H9 (cell line): Measurements from ENCODE around the gene TSC2. TPM values are rescaled to one million over a fixed set of nuclear protein-coding genes. Genes with fewer than 3 reads are reported as not detected.
A peak's percentile ranks its signal among the peaks of the same experiment; 100 is the strongest.

Experiments used
- DNase-seq: peaks from one replicate; pipeline ENCODE4 v3.0.0-alpha.2; 2017
- H2AFZ ChIP-seq: one replicate; pipeline ENCODE4 v1.6.1; 2013; ENCODE audit warnings: mild to moderate bottlenecking, low read length, control low read depth, moderate library complexity
- H2AK5ac ChIP-seq: 2 replicates; pipeline ENCODE4 v1.6.1; 2013; ENCODE audit warnings: low read length, control low read depth, mixed read lengths; ENCODE audit not compliant: insufficient read length
- H2BK120ac ChIP-seq: one replicate; pipeline ENCODE4 v1.6.1; 2013; ENCODE audit warnings: low read depth, mild to moderate bottlenecking, low read length, control low read depth, inconsistent platforms; ENCODE audit not compliant: poor library complexity, severe bottlenecking
- H2BK12ac ChIP-seq: 2 replicates; pipeline ENCODE4 v1.6.1; 2013; ENCODE audit warnings: low read length, control low read depth, mixed read lengths, low read depth; ENCODE audit not compliant: insufficient read length
- H2BK15ac ChIP-seq: 2 replicates; pipeline ENCODE4 v1.6.1; 2013; ENCODE audit warnings: low read depth, low read length, control low read depth
- H2BK20ac ChIP-seq: one replicate; pipeline ENCODE4 v1.6.1; 2013; ENCODE audit warnings: low read depth, mild to moderate bottlenecking, low read length, control low read depth, inconsistent platforms; ENCODE audit not compliant: poor library complexity, severe bottlenecking
- H2BK5ac ChIP-seq: 2 replicates; pipeline ENCODE4 v1.6.1; 2013; ENCODE audit warnings: low read length, control low read depth, mixed read lengths; ENCODE audit not compliant: insufficient read length
- H3K14ac ChIP-seq: 2 replicates; pipeline ENCODE4 v1.6.1; 2013; ENCODE audit warnings: low read length, control low read depth; ENCODE audit not compliant: insufficient read depth
- H3K18ac ChIP-seq: 2 replicates; pipeline ENCODE4 v1.6.1; 2013; ENCODE audit warnings: low read depth, mild to moderate bottlenecking, mixed read lengths, low read length, control low read depth; ENCODE audit not compliant: insufficient read length
- H3K23ac ChIP-seq: 2 replicates; pipeline ENCODE4 v1.6.1; 2013; ENCODE audit warnings: low read length, control low read depth, mixed read lengths, low read depth; ENCODE audit not compliant: insufficient read length
- H3K23me2 ChIP-seq: 2 replicates; pipeline ENCODE4 v1.6.1; 2013; ENCODE audit warnings: low read depth, mild to moderate bottlenecking, mixed read lengths, low read length, control low read depth; ENCODE audit not compliant: insufficient read length, poor library complexity, severe bottlenecking
- H3K27ac ChIP-seq: 2 replicates; pipeline ENCODE4 v1.5.1; 2013; ENCODE audit warnings: low read length, control low read depth, mixed read lengths, low read depth; ENCODE audit not compliant: insufficient read length
- H3K27me3 ChIP-seq: 2 replicates; pipeline ENCODE4 v1.6.1; 2013; ENCODE audit warnings: low read length, control low read depth, inconsistent platforms; ENCODE audit not compliant: insufficient read depth
- H3K4ac ChIP-seq: 2 replicates; pipeline ENCODE4 v1.6.1; 2013; ENCODE audit warnings: low read depth, mild to moderate bottlenecking, control low read depth, inconsistent platforms, low read length, moderate library complexity
- H3K4me1 ChIP-seq: 2 replicates; pipeline ENCODE4 v1.6.1; 2013; ENCODE audit warnings: low read length, control low read depth, inconsistent platforms; ENCODE audit not compliant: insufficient read depth
- H3K4me2 ChIP-seq: 2 replicates; pipeline ENCODE4 v1.6.1; 2013; ENCODE audit warnings: low read length, control low read depth, mixed read lengths; ENCODE audit not compliant: insufficient read length, insufficient read depth
- H3K56ac ChIP-seq: 2 replicates; pipeline ENCODE4 v1.6.1; 2013; ENCODE audit warnings: low read depth, mild to moderate bottlenecking, mixed read lengths, low read length, control low read depth; ENCODE audit not compliant: insufficient read length
- H3K79me1 ChIP-seq: 2 replicates; pipeline ENCODE4 v1.6.1; 2013; ENCODE audit warnings: low read depth, mild to moderate bottlenecking, moderate library complexity, low read length, control low read depth, inconsistent platforms; ENCODE audit not compliant: insufficient read depth, poor library complexity, severe bottlenecking
- H3K79me2 ChIP-seq: 2 replicates; pipeline ENCODE4 v1.6.1; 2013; ENCODE audit warnings: low read length, control low read depth, inconsistent platforms; ENCODE audit not compliant: insufficient read depth
- H3K9ac ChIP-seq: 2 replicates; pipeline ENCODE4 v1.6.1; 2013; ENCODE audit warnings: low read length, control low read depth, mixed read lengths; ENCODE audit not compliant: insufficient read length; ENCODE audit errors: extremely low read depth
- H3K9me3 ChIP-seq: one replicate; pipeline ENCODE4 v1.6.1; 2013; ENCODE audit warnings: low read depth, low read length, inconsistent platforms; ENCODE audit not compliant: control insufficient read depth
- H3T11ph ChIP-seq: one replicate; pipeline ENCODE4 v1.6.1; 2013; ENCODE audit warnings: mild to moderate bottlenecking, low read length, control low read depth, inconsistent platforms
- H4K20me1 ChIP-seq: one replicate; pipeline ENCODE4 v1.6.1; 2013; ENCODE audit not compliant: control insufficient read depth, insufficient read length, insufficient read depth
- H4K5ac ChIP-seq: 2 replicates; pipeline ENCODE4 v1.6.1; 2013; ENCODE audit warnings: low read depth, mild to moderate bottlenecking, mixed read lengths, low read length, control low read depth; ENCODE audit not compliant: insufficient read length
- H4K8ac ChIP-seq: replicated peaks from 2 replicates; pipeline ENCODE4 v1.6.1; 2013; ENCODE audit warnings: low read length, control low read depth, mixed read lengths, low read depth; ENCODE audit not compliant: insufficient read length
- H4K91ac ChIP-seq: 2 replicates; pipeline ENCODE4 v1.6.1; 2013; ENCODE audit warnings: low read depth, mild to moderate bottlenecking, moderate library complexity, mixed read lengths, low read length, control low read depth; ENCODE audit not compliant: insufficient read length
- H3K27ac Mint-ChIP-seq, 3 experiments: 2 replicates in 2 of 3; 3 replicates in 1 of 3; pipeline ENCODE4 v1.8.0; 2020 to 2021; ENCODE audit warnings: mixed read lengths in 3 of 3, mild to moderate bottlenecking in 1 of 3, moderate library complexity in 1 of 3
- H3K27me3 Mint-ChIP-seq: 2 replicates; pipeline ENCODE4 v1.8.0; 2021; ENCODE audit warnings: low read depth, mild to moderate bottlenecking, moderate library complexity, mixed read lengths
- H3K36me3 Mint-ChIP-seq, 3 experiments: 2 replicates in 2 of 3; 3 replicates in 1 of 3; pipeline ENCODE4 v1.8.0; 2020 to 2021; ENCODE audit warnings: low read depth in 3 of 3, mixed read lengths in 3 of 3; ENCODE audit not compliant: insufficient read depth in 1 of 3
- H3K4me1 Mint-ChIP-seq, 2 experiments: 2 replicates each; pipeline ENCODE4 v1.8.0; 2020; ENCODE audit warnings: mixed read lengths in 2 of 2
- H3K4me3 Mint-ChIP-seq, 2 experiments: 2 replicates in 1 of 2; 3 replicates in 1 of 2; pipeline ENCODE4 v1.8.0; 2020 to 2021; ENCODE audit warnings: mild to moderate bottlenecking in 2 of 2, mixed read lengths in 2 of 2, moderate library complexity in 1 of 2
- H3K9me3 Mint-ChIP-seq, 2 experiments: 2 replicates in 1 of 2; 3 replicates in 1 of 2; pipeline ENCODE4 v1.8.0; 2020; ENCODE audit warnings: mild to moderate bottlenecking in 2 of 2, mixed read lengths in 2 of 2, moderate library complexity in 1 of 2
- CTCF ChIP-seq: fragments of 200-600 bp; sonication (generic); conservative IDR thresholded peaks from 3 replicates; pipeline ENCODE4 v1.8.0; 2021; ENCODE audit warnings: antibody characterized with exemption, mild to moderate bottlenecking
- WGBS: extraction: QIAGEN DNeasy Blood & Tissue Kit; methylation state at CpG from one replicate; pipeline ENCODE4 v1.1.7; 2013; ENCODE audit warnings: missing lambda C conversion rate, low lambda C conversion rate, mixed read lengths; ENCODE audit not compliant: insufficient read length; ENCODE audit errors: extremely low coverage; 5-methylcytosine and 5-hydroxymethylcytosine counted together
- total RNA-seq: library from RNA; stranded (reverse); gene quantifications from 2 replicates; pipeline ENCODE4 v1.2.1, GENCODE V29; 2021

Gene TSC2
- total RNA-seq, 1 experiment from 2014 or later = 122 TPM

- H3K79me2 ChIP-seq = no peaks in the 10 kb centered on the region
- no peak overlapping the region for H2BK120ac ChIP-seq
- no peak overlapping the region for H2BK5ac ChIP-seq
- no peak overlapping the region for H3K14ac ChIP-seq
- peaks cover 0 to 6% of the 10 kb centered on the region in 2 experiments; a peak in 3 of 5 replicates for H3K9me3 Mint-ChIP-seq
- WGBS = no CpG with 5 or more reads among the region's 96 CpGs
- H2BK15ac ChIP-seq = no peak overlapping the region
- H4K5ac ChIP-seq = no peak overlapping the region
- peaks cover 13% of the 10 kb centered on the region for H3K23me2 ChIP-seq
- H3K79me1 ChIP-seq = no peaks in the 10 kb centered on the region
- no peaks in the 10 kb centered on the region for H3K9me3 ChIP-seq
- H3K4me3 Mint-ChIP-seq = peak overlapping the region; percentile 51 to 83
- peaks cover 10 to 12% of the 10 kb centered on the region in 2 experiments for H3K4me1 Mint-ChIP-seq
- peaks cover 0 to 2% (median 0%) of the 10 kb centered on the region in 3 experiments; a peak in 1 of 7 replicates for H3K36me3 Mint-ChIP-seq
- H3K23ac ChIP-seq = no peak overlapping the region
- H2BK12ac ChIP-seq = no peak overlapping the region
- no peaks in the 10 kb centered on the region for H4K20me1 ChIP-seq
- no peak for DNase-seq
- no peak; the same call in 2 of the 3 replicates for TF ChIP-seq CTCF
- no peak overlapping the region for H2AK5ac ChIP-seq
- H2BK20ac ChIP-seq = no peak overlapping the region
- no peak overlapping the region for H3T11ph ChIP-seq
- no peak overlapping the region for H3K4ac ChIP-seq
- H4K8ac ChIP-seq = no peak overlapping the region
- no peak overlapping the region for H2AFZ ChIP-seq
- H3K27ac Mint-ChIP-seq = peak overlapping the region in 1 of 3 experiments; percentile 40; a peak in 1 of 7 replicates
- no peak overlapping the region for H3K27ac ChIP-seq
- H4K91ac ChIP-seq = no peak overlapping the region
- H3K4me2 ChIP-seq = peak overlapping the region; percentile 35
- H3K4me1 ChIP-seq = no peaks in the 10 kb centered on the region; the same call in 1 of the 2 replicates
- no peak overlapping the region for H3K18ac ChIP-seq
- H3K9ac ChIP-seq = no peak overlapping the region
- peaks cover 81% of the 10 kb centered on the region for H3K27me3 Mint-ChIP-seq
- H3K56ac ChIP-seq = no peak overlapping the region
- H3K27me3 ChIP-seq = peaks cover 13% of the 10 kb centered on the region; the same call in 1 of the 2 replicates
These were observed 27.6 kb upstream of the TSC2 start for GRCh38 chr16:2019921-2020831.
